GM15510 (cell line): ENCODE data around the gene FGFR2.

Source experiments
- POLR2A ChIP-seq: IDR thresholded peaks from 3 replicates; pipeline ENCODE4 v1.6.1; 2011; ENCODE audit warnings: borderline replicate concordance; ENCODE audit not compliant: insufficient read length; ENCODE audit errors: extremely low read depth

The FGFR2 gene

DNA sequence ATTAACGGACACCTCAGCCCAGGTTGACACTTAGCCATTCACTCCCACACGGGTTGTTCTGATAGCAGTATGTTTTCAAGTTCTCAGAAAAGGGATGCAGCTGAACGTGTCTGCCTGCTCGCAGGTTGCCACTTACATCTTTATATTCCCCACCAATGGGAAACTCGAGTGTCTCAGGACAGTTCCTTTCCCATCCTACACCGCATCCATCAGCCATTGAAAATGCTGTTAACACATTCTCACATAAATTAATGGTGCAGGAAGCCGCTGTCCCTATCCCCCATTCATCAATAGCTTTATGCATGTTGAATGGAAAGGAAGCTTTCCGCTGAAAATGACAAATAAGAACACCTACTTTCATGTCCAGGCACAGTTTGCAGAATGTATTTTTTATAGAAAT, 1.7 kb upstream of the FGFR2 start:
- TF ChIP-seq POLR2A: no peak

DNA sequence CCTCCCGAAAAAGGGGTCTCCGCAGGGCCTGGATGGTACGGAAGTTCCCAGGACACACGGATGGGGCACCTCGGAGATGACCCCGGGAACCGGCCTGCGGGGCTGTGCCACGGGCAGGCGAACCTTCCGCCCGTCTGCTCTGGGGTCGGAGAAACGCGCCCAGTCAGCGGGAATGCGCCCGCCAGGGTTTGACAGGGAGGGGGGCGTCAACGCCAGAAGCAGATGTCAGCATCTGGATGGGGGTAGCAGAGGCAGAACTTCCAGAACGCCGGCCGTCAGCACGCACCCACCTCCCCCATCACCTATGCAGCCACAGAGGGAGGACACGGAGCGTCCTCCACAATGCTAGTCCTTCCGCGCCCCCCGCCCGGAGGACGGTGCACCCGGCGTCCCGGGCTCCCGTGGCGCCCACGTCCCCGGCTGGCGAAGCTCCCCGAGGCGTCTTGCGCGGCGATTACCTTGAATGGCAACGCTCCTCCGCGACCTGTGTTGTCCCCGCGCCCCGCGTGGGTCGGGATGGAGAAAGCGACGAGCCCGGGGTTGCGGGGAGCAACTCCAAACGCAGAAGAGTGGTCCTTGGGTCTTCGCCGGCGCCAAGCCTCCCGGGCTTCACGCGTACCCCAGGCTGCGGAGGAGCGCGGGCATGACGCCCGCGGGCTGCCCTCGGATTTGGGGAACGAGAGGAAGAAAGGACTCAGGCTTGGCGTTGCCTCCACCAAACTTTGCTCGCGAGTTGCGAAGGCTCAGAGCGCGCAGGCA, 561 bp downstream of the FGFR2 start:
- TF ChIP-seq POLR2A: no peak

DNA sequence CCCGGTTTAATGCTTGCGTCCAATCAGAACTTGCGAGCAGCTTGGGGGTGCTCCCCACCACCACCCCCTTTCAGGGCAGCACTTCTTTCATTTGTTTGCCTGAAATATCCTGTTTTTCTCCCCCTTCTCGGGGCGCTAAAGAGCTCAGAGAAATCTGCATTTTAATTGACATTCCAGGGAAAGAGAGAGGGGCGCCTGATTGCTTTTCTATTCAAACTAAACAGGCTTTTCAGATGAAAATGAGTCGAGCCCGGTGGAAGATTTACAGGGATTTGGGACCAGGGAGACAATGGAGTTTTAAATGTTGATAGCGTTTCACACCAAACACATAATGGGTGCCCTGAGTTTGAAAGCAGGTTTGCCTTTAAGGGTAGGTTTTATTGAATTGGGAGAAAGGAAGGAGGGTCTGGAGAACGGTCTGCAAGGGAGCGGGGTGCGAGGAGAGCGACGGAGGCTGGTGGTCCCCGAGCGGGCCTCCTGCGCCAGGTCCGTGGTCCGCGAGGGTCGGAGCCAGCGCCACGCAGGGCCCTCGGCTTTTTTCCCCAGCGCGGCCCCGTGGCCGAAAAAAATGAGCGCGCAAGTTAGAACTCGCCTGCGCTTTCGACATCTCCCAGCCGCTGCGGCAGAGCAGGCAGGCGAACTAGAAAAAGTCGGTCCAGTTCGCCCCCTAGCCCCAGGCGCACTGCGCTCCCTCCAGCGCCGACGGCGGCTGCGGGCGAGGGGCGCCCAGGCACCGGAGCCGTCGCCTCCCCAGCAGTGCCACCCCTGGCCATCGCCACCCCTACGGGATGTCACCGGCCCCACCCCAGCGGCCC, 1.3 kb downstream of the FGFR2 start:
- no peak for TF ChIP-seq POLR2A

DNA sequence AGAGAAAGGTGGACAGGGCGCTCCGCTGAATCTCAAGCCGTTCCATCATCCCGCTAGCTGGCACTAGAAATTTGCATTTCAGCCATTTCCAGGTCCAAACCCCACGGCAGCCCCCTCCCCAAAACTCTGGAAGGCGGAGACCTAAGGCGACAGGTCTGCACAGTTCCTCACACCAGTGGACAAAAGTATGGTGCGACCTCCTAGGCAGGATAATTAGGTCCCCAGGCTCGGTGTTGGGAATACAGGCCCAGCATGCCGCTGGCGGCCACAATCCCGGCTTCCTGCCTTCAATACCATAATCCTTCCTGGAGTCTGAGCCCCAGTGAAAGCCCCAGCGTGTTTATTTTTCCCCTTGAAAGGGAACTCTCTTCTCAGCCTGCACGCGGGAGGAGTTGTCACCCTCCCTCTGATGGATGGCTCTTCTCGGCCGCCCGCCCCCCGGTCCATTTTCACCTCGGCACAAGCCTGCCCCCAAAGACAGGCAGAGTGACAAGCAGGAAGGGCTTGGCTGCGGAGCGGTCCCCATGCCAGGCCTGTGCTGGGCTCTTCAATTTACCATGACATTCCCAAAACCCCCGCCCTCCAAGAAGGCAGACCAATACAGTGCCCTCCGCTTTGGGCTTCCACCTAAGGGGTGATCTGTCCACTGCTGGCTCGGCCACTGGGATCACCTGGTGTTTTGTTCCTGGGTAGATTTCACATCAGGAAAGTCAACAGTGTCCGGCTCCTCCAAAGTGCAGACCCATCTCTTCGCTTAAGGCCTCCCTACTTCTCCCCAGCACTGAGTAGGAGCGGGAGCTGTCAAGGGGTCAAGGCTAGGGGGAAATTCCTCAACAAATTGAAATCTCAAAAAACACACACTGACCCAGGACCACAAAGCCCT, 2.2 kb downstream of the FGFR2 start:
- TF ChIP-seq POLR2A: no peak

DNA sequence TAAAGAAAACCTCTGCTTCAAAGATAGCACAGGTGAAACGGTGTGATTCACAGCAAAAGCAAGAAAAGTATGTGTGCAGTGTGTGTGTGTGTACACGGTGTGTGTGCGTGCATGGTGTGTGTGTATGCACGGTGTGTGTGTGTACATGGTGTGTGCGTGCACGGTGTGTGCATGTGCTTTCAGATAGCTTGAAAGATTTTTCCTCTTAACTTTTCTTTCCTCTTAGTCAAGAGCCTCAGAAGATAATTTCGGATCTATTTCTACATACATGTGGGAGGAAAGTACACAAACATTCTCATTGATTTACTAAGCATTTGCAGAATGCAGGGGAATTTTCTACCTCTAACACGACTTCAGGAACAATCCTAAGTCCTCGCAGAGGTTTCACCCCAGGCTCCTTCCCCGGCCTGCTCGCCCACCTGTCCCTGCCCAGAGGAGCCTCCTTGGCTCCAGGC, 2.9 kb downstream of the FGFR2 start:
- TF ChIP-seq POLR2A: no peak

DNA sequence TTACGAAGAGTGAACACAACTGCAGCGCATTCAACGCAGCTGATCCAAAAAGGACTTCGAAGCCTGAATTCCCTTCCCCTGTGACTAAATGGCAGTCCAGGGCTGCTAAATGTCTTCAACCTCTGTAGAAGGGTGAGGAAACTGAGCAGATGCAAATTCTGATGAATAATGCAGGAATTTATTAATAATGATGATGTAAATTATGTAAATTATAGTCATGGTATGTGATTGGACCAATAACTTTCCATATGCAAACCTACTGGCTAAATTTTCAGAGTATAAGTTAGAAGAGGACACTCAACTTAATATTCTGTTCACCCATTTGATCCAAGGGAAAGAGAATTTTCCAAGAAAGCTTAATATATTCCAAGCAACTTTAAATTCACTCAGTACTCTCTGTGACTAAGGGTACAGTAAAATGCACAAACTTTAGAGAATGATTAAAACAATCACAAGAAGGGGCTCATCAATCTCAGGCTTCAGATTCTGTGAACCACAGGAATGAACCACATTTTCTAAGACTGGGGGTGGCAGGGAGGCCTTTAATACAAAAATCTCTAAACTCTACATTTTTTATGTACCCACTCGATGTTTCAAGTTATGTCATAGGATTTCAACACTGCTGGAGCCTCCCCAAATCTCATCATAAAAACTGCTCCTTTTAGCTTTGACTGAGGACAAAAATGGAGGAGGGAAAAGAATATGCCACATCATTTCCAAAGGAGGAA, 3.5 kb downstream of the FGFR2 start:
- no peak for TF ChIP-seq POLR2A

DNA sequence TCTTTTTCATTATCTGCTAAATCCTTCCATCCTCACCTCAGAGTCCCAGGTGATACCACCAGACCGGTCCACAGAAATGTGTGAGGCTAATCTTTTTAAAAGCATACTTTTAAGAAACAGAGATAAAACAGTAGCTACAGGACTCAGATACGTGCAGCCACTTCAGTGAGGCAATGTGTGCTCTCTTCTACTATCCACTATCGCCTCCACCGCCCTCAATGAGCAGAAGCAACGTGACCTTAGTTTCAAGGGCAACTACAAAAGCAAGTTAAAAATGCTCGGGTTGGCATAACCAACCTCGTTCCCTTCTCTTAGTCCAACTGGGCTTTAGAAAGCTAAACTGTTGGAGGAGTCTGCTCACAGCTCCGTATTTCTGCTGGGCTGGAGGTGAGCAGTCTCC, 4.2 kb downstream of the FGFR2 start:
- no peak for TF ChIP-seq POLR2A

DNA sequence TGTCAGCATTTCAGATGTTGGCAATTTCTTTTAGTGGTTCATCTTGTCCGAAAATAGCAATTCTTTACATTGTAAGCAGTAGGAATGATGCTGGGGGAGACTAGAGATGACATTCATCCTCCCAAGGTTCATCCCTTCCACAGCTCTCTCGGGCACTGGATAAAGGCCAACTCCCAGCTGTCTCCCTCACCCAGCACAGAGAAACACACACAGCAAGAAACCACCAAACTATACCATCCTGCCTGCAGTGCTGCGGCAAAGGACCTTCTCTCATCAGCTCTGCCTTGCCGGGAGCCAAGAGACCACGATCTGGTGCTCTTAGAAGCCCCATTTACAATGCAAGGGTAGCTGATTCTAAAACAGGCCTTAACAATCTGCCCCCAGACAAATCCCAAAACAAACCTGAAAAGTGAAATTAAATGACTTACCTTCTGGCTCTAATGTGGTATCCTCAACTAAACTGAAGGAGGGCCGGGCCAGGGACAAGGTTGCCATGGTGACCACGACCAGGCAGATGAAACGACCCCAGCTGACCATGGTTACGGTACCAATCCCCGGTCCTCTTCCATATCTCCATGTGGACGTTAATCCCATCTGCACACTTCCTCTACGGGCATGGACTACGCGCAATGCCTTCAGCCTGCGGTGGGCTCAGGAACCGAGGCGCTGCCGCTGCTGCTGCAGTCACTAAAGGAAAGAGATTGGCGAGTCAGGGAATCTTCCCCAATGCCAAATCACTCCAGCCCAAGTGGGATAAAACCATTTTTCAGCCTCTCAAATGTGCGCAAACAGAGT, 4.8 kb downstream of the FGFR2 start:
- TF ChIP-seq POLR2A: no peak

DNA sequence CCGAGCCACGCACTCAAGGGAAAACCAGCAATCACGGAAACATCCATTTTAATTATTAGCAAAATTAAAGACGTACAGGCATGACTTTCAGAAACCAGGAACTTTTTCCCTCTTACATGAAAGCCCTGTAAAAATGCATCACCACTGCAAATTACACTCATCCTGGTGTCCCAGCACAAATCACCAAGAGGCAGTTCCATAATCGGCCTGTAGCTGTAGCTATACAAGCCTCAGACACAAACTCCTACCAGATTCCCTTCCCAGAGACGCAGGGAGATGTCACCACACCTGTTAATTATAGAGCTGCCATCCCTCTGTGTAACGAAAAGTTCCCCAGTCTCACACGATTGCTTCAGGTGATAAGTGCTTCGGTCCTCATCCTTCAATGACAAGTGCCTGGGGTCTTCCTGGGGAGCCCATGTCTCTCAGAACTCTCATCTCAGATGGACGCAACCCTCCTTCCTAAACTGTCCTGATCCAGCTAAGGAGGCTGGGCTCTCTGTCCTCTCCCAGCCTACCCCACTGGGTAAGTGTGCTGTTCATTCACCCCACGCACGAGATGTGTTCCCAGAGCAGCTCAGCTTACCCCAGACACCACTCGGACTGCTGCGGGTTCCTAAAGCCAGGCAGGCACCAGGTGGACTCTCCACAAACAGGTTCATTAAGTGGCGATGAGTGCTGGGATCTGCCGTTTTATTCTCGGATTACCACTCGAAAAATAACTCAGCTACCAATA, 5.9 kb downstream of the FGFR2 start:
- no peak for TF ChIP-seq POLR2A

DNA sequence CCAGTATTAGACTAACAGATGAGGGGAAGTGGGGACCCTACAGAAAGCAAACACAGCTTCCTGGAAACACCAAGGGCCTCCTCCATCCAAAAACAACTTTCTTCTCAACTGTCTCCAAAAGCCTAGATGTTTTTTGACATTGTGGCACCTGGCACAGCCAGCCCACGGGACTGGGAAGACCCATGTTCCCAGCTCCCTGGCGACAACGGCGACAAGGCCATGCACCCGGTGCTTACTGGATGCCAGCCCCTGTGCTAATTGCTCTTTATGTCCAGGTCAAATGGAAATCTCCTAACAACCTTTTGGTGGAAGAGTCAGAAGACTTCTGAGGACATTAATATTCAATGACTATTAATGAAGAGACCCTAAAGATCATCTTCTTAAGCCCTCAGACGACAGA, 7.1 kb downstream of the FGFR2 start:
- TF ChIP-seq POLR2A: no peak

DNA sequence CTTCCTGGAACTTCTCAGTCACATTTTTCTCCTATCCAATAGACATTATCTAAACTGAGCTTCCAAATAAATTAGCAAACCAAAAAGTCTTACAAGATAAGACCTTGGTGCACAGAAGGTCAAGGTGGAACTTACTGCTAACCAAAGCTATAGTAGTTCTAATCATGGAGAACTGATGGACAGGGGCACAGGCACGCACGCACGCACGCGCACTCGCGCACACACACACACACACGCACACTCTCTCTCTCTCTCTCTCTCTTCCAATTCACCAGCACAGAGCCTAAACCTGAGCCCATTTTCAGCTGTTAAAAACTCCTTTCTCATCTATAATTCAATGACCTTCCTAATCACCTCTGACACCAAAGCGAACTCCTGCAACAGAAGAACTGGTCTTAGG, 7.5 kb downstream of the FGFR2 start:
- TF ChIP-seq POLR2A: no peak

DNA sequence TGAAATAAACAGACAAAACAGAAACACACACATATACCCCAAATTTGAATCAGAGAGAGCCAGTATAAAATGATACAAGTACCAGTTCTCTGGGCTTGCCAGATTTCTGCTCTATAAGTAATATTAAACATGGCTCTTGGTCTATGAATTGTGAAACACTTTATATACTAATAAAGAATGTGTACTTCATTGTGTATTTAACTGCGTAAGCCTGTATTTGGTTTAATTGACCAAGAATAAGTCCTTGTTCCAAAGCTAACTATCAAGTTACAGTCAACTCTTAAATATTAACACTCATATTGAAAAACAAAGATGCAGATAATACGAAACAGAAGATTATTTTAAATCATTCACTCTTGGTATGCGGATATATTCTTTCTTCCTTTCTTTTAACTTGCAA, 8.7 kb downstream of the FGFR2 start:
- no peak for TF ChIP-seq POLR2A

DNA sequence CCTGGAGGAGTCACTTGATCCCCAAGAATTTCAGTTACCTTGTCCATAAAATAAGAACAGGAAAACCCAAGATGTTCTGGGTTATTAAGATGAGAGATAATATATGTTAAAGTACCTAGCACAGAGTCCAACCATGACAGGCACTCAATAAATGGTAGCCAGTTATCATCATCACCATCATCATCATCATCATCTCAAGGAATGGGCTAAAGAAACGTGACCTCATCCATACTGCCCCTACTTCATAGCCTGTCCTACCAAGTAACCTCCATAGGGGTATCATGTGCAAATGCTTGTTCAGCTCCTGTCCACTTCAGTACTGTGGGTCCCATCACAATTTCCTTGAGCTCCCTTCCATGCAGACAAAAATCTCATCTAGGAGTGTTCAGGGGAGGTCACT, 14.4 kb downstream of the FGFR2 start:
- no peak for TF ChIP-seq POLR2A
